NCI-H146 treated with DMSO at 0.1 percent for 48 hours (cell line): ENCODE results near the gene RPS5.
"Not testable (repeated sequence)": the region's sequence is repeated elsewhere in the genome, so short reads cannot be mapped to it uniquely, and the experiment has no call there.

Experiments
- DNase-seq: peaks from one replicate; lab custom pipeline; 2025; ENCODE audit not compliant: unreplicated experiment; lab: John Stamatoyannopoulos, UW

The RPS5 gene

DNA sequence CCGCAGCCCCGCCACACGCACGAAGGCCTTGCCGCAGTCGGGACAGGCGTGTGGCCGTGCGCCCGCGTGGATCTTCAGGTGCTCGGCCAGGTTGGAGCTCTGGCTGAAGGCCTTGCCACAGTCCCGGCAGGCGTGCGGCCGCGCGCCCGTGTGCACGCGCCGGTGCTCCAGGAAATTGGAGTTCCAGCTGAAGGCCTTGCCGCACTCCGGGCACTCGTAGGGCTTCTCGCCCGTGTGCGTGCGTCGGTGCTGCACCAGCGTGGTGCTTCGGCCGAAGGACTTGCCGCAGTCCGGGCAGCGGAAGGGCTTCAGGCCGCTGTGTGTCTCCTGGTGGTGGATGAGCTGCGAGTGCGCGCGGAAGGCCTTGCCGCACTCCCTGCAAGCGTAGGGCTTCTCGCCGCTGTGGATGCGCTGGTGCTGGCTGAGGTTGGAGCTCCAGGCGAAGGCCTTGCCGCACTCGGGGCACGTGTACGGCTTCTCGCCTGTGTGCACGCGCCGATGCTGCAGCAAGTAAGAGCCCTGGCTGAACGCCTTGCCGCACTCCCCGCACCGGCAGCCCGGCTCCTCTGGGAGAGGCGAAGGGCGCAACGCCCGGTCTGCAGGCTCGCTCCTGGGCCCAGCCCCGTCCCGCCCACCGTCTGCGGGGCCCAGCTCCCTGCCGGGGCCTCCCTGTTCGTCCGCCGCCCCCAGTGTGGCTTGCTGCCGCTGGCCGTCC, 30.1 kb upstream of the RPS5 start:
- no peak for DNase-seq

- DNase-seq: no peak
Observed at GRCh38 chr19:58357481-58358145, 29.5 kb upstream of the RPS5 start.

- DNase-seq: peak; percentile 70
Observed at GRCh38 chr19:58361900-58362271, 25.2 kb upstream of the RPS5 start.

DNA sequence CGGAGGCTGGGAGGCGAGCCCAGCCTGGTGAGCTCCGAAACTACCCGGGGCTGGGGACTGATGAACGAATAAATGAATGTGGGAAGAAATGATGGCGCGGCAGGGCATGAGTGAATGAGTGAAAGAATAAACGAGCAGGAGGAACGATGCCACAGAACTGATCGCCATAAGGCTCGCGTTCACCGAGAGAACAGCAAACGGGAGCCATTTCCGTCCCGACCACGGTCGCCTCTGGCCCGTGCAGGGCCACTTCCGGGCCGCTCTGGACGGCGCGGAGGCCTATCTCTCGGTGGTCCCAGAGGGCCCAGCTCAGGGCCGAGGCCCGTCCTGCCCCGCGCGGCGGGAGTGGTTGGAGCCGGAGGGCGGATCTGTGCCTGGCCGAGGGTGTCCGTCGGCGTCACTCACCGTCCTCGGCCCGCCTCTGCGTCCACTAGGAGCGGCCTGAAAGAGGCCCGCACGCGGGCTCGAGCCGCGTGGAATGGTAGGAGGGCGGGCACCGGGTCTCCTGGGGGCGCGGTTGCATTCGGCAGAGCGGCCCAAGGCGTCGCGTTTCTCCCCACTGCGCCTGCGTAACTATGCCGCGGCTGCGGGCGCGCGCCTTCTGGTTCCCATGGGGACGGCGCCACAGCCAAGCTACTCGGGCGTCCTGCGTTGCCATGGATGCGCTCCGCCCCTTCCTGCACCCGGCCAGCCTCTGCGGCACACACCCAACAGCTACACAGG, 24.6 kb upstream of the RPS5 start, which contains the start of gene ZNF497:
Gene ZNF497, minus strand, starts transcription at position 480 of the 723 bp plus-strand sequence. CDS start 5,116 bp downstream, outside the sequence.
- peak; percentile 94 for DNase-seq

GRCh38 chr19:58364146-58364545, 22.9 kb upstream of the RPS5 start:
- DNase-seq: no peak

DNA sequence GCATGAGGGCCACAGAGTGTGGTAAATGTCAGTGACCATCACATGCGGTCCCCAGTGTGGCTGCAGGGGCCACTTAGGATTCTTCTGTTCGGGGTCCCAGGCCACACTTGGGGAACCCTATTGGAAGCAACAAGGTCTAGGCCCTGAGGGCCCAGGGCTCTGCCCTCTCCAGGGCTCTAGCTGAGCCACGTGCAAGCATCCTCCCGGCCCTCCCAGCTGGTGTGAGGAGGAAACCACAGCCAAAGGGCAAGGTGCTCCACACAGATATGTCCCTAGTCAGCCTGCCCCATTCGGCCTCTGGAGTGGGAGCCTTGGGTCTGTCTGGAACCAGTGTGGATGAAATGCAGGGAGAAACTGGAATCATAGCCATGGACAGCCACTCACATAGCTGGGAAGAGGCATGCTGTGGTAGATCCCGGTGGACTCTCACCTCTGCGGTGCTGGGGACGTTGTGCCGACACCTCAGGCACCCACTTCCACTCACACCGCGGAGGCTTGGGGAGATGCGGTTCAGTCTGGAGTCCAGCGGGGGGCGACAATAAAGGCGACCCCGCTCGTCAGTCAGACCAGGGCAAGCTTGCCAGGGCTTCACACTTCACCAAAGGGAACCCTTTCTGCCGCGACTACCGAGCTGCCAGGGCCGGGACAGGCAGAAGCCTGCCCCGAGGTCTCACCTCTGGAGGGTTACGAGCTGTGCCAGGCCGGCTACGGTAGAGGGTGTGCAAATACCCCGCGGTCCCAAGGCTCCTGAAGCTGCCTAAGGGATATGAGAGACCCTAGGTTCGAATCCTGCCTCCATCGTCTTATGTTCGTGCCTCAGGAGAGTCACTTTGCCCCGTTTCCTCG, 20.3 kb upstream of the RPS5 start:
- DNase-seq: no peak

- DNase-seq: no peak
Observed at GRCh38 chr19:58367698-58368454, 19.2 kb upstream of the RPS5 start.

GRCh38 chr19:58368561-58369360, 18.3 kb upstream of the RPS5 start:
- no peak for DNase-seq

- DNase-seq: no peak
Observed at GRCh38 chr19:58372311-58373133, 14.5 kb upstream of the RPS5 start.

DNA sequence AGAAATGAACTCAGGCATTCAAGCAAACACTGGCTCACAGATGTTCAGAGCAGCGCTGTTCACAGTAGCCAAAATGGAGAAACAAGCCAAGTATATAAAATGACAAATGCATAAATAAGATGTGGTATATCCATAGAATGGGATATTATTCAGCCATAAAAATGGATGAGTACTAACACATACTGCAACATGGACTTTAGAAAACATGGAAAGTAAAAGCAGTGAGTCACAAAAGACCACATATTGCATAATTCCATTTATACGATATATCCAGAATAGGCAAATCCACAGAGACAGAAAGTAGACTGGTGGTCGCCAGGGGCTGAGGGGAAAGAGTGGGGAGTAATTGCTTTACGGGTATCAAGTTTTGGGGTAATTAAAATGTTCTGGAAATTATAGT, 12.9 kb upstream of the RPS5 start:
- no peak for DNase-seq

- DNase-seq: not testable (repeated sequence)
Observed at GRCh38 chr19:58376724-58377123, 10.3 kb upstream of the RPS5 start.

- no peak for DNase-seq
Observed at GRCh38 chr19:58379246-58379645, 7.8 kb upstream of the RPS5 start.

GRCh38 chr19:58380037-58380661, 6.9 kb upstream of the RPS5 start:
- DNase-seq: no peak

DNA sequence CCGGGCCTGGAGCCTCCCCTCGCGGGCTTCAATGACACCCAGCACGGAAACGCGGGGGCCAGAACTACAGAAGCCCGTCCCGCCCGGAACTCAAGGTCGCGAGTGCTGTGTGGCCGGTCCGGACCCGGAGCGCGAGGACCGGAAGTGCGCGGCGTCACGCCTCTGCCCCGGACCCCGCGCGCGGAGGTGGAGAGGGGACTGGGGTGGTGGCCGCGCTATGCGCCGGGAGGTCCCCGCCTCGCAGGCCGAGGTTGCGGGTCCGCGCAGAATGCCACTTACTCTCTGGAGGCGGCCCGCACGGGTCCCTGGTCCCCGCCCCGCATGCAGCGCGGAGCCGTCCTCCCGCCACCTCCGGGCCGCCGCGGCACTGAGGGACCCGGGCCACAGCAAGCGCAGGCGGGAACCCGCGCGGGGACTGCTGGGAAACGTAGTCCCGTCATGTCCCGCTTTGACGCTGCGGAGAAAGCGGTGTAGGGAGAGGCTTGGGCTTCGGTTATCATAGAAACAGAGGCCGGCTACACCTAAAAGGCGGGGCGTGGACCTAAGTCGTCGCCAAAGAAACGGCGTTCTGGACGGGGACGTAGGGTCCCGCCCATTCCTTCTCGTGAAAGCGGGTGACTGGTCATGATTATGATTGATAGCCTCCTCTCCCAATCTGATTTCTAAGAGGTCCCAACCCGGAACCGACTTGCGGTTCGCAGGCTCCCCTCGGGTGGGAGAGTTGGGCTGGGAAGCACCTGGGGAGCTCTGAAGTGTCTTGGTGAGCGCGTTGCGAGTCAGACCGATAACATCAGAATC, 6.2 kb upstream of the RPS5 start, which contains the start of gene ZNF837:
Gene ZNF837, minus strand, starts transcription at position 369 of the 798 bp plus-strand sequence. CDS start 11,698 bp downstream, outside the sequence.
- peak; percentile 99 for DNase-seq

DNA sequence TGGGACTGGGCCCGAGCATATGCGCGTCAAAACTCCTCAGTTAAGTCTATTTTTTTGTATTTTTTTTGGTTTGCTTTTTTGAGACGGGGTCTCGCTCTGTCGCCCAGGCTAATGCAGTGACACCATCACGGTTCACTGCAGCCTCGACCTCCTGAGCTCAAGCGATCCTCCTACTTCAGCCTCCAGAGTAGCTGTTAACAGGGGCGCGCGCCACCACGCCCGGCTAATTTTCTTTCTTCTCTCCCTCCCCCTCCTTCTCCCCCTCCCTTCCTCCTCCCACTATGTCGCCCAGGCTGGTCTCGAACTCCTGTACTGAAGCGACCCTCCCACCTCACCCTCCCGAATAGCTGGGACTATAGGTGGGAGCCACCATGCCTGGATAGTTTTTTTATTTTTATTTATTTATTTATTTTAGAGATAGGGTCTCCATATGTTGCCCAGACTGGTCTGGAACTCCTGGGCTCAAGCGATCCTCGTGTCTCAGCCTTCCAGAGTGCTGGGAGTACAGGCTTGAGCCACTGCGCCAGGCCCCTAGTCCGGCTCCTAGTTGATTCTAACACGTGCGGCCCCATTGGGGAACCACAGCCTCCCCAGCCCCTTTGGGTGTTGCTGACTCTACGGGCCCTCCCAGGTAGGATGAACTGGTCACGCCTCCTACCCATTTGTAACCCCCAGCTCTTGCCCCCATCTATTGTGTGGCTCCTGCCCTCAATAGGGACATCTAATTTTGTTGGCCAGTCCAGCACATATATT, 5.4 kb upstream of the RPS5 start:
- DNase-seq: no peak

DNA sequence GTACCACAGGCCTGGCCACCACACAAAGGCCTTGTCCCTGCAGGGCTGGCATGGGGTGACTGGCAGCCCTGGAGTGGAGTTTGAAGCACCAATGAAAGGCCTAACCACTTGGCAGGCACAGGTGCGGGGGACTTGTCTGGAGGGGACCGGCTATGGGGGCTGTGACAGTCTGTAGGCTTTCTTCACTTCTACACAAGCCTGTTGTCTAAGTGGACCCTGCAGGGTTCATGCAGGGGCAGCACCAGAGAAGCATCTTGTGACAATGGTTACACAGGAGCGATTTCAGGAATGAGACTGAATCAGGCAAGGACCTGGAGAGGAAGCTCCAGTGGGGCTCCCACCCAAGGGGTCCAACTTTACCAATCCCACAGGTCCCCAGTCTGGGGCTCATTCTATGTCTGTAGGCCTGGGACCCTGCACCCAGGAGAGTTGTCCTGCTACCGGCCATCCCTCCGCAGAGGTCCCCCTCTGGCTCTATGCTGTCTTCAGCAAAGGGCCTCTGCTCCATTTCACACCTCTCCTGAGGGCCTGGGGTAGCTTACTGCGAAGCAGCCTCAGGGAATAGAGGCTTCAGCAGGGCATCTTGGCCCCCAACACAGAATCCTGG, 4.0 kb upstream of the RPS5 start:
- no peak for DNase-seq
